Heart left ventricle (tissue), 16 donors: ENCODE measurements around the gene BCL2A1. TPM values are rescaled to one million over a fixed set of nuclear protein-coding genes. Genes with fewer than 3 reads are reported as not detected.
"Not testable (repeated sequence)": the region's sequence is repeated elsewhere in the genome, so short reads cannot be mapped to it uniquely, and the experiment has no call there.

Experiments
- ATAC-seq, 4 donors: fragments of 200-7000 bp; cut with Tn5 transposase; one replicate each; pipeline ENCODE4 v1.9.1; 2020 to 2022; ENCODE audit warnings: moderate library complexity in 4 of 4, mild to moderate bottlenecking in 3 of 4, moderate number of reproducible peaks in 1 of 4
- DNase-seq, 5 donors: peaks; one replicate each; pipeline ENCODE4 v3.0.0-alpha.2; 2020
- H3K27ac ChIP-seq, 12 donors: fragments of 200-600 bp; sonication (generic) in 4 of 12; one replicate each; pipeline versions ENCODE4 v1.5.0 to v1.8.0; 2016 to 2022; ENCODE audit warnings: mild to moderate bottlenecking in 2 of 12
- H3K27me3 ChIP-seq, 9 donors: fragments of 200-600 bp; sonication (generic) in 2 of 9; one replicate each; pipeline versions ENCODE4 v1.5.1 to v1.8.0; 2016 to 2022; ENCODE audit warnings: mild to moderate bottlenecking in 3 of 9
- H3K36me3 ChIP-seq, 9 donors: fragments of 200-600 bp; sonication (generic) in 2 of 9; one replicate each; pipeline versions ENCODE4 v1.5.0 to v1.8.0; 2018 to 2022; ENCODE audit warnings: mild to moderate bottlenecking in 2 of 9
- H3K4me1 ChIP-seq, 12 donors: fragments of 200-600 bp; sonication (generic) in 4 of 12; one replicate each; pipeline versions ENCODE4 v1.5.0 to v1.8.0; 2016 to 2022; ENCODE audit warnings: mild to moderate bottlenecking in 3 of 12
- H3K4me3 ChIP-seq, 12 donors: fragments of 200-600 bp; sonication (generic) in 4 of 12; one replicate each; pipeline versions ENCODE4 v1.5.0 to v1.8.0; 2017 to 2022; ENCODE audit warnings: mild to moderate bottlenecking in 9 of 12, moderate library complexity in 4 of 12
- H3K9me3 ChIP-seq, 12 donors: fragments of 200-600 bp; sonication (generic) in 4 of 12; one replicate each; pipeline versions ENCODE4 v1.5.0 to v1.8.0; 2016 to 2022; ENCODE audit warnings: mild to moderate bottlenecking in 1 of 12
- POLR2A ChIP-seq, 2 donors: fragments of 450-650 bp; IDR thresholded peaks; one replicate each; pipeline ENCODE4 v1.6.1; 2017; ENCODE audit warnings: antibody characterized with exemption in 2 of 2, mild to moderate bottlenecking in 2 of 2, moderate library complexity in 2 of 2
- WGBS, 4 donors: extraction: QIAGEN DNeasy Blood & Tissue Kit in 2 of 4; methylation state at CpG; one replicate each; pipeline versions ENCODE4 v1.1.5 to v1.1.7; 2013 to 2018; 5-methylcytosine and 5-hydroxymethylcytosine counted together
- intact Hi-C, 10 donors: fragments of 100-400 bp; cut with DNase I; formaldehyde crosslinking; loops; one replicate each; pipeline versions ENCODE4 v1.11.1 to v1.14.2; 2022
- polyA plus RNA-seq, 2 donors: library from polyadenylated mRNA; stranded (reverse); fragments of 200-250 nt; gene quantifications; one replicate each; pipeline ENCODE4 v1.2.3, GENCODE V29; 2013
- total RNA-seq, 9 donors: library from RNA; depleted of rRNA in 2 of 9; stranded (reverse); fragments of >200 nt in 2 of 9; fragmentation: NEBNext Ultra II Directional in 3 of 9; extraction: Animal tissue kit (Norgen Biotek cat#: 25700) in 3 of 9; gene quantifications; one replicate each; pipeline versions ENCODE4 v1.1.0 to v1.2.4, GENCODE V29; 2016 to 2023
- TF ChIP-seq, protein P1 (sequence below), 12 donors: fragments of 200-600 bp; sonication (generic) in 4 of 12; IDR thresholded peaks; one replicate each; pipeline versions ENCODE4 v1.5.0 to v1.8.0; 2018 to 2022; ENCODE audit warnings: antibody characterized with exemption in 12 of 12, mild to moderate bottlenecking in 5 of 12
- donor health status: ischemic (EF 13 %, LVEDD 7.1; RV severe dilation, severe dysfunction).
- donor health status: healthy with polysubstance abuse.
- donor health status: DM: no; HTN: yes; CAD: no.
- donor health status: DM: no; HTN: no; CAD: no.
- donor health status: ischemic (EF 25% LVEDD 6.9; RV normal size, moderate dysfunction).
- donor health status: ischemic (EF 25% LVEDD 5.7; RV mildly dilated, moderate dysfunction).
- donor health status: healthy.
- donor health status: DM: yes; HTN: yes; CAD: no.
- donor health status: ischemic (EF 35%, LVEDD 5.7; RV mildly dilated, moderate dysfunction).
- donor health status: nonischemic (EF 11% LVEDD 7.7; RV severe dilation, severe dysfunction).
- donor health status: DM: yes; HTN: yes; CAD: no.
- donor health status: PGD.
- donor health status: ischemic (EF 29% LVEDD 5.4; RV normal size, mild dysfunction).
- donor health status: nonischemic (EF 23%, LVEDD 6.1; RV moderate dilation, normal function).

BCL2A1 gene
- total and polyA plus RNA-seq, 11 donors, result 0.23 to 28.6 (median 0.99) TPM; not detected in 1

GRCh38 chr15:79967298-79968182 is 3.5 kb downstream of the BCL2A1 start:
- H3K9me3 ChIP-seq, result no peaks in the 10 kb centered on the region
- peaks cover 0 to 56% (median 0%) of the 10 kb centered on the region in 12 donors for H3K4me1 ChIP-seq
- 90 to 93% (median 92%) methylated on average over 10 of the region's 10 CpGs for WGBS, 4 donors
- TF ChIP-seq POLR2A (IDR thresholded peaks at IDR 0.05), result no peak
- intact Hi-C loops, result no loop called here
- peak overlapping the region in 1 of 12 donors; percentile 90 for H3K27ac ChIP-seq
- no peaks in the 10 kb centered on the region for H3K27me3 ChIP-seq
- DNase-seq (no peak), ATAC-seq (no peak)
- H3K36me3 ChIP-seq, result no peaks in the 10 kb centered on the region
- H3K4me3 ChIP-seq, result peak overlapping the region in 1 of 12 donors; percentile 62

DNA sequence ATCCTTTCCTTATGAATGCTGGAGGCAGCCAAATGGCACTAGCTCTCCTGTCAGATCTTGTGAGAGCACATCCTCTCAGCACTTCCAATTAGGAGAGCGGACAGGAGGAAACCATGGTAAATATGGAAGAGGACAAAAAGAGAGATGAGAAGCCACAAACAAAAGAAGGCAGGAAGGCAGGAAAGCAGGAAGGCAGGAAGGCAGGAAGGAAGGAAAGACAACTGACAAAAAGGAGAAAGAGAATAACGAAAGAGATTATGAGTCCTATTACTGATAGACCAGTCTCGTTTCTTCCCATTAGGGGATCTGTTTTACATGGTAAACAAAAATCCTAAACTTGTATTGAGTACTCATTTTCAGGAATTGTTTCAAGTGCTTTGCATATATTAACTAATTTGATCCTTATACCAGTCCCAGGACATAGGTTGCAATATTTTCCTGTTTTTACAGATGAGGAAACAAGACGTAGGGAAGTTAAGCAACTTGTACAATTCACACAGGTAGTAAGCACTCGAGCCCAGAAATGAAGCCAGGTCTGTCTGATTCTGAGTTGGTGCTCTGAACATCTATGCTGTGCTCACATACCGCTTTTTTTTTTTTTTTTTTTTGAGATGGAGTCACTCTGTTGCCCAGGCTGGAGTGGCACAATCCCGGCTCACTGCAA is 4.2 kb downstream of the BCL2A1 start:
- peaks cover 0 to 53% (median 0%) of the 10 kb centered on the region in 12 donors for H3K4me1 ChIP-seq
- ATAC-seq (no peak), DNase-seq (no peak)
- no peaks in the 10 kb centered on the region for H3K27me3 ChIP-seq
- H3K4me3 ChIP-seq, result peak overlapping the region in 1 of 12 donors; percentile 62
- H3K9me3 ChIP-seq, result no peaks in the 10 kb centered on the region
- intact Hi-C loops, result no loop called here
- no peak overlapping the region for H3K27ac ChIP-seq
- no peaks in the 10 kb centered on the region for H3K36me3 ChIP-seq
- WGBS, 4 donors, result 69 to 76% (median 73%) methylated on average over 7 of the region's 7 CpGs
- no peak for TF ChIP-seq POLR2A (IDR thresholded peaks at IDR 0.05)
- TF ChIP-seq, protein P1, sequence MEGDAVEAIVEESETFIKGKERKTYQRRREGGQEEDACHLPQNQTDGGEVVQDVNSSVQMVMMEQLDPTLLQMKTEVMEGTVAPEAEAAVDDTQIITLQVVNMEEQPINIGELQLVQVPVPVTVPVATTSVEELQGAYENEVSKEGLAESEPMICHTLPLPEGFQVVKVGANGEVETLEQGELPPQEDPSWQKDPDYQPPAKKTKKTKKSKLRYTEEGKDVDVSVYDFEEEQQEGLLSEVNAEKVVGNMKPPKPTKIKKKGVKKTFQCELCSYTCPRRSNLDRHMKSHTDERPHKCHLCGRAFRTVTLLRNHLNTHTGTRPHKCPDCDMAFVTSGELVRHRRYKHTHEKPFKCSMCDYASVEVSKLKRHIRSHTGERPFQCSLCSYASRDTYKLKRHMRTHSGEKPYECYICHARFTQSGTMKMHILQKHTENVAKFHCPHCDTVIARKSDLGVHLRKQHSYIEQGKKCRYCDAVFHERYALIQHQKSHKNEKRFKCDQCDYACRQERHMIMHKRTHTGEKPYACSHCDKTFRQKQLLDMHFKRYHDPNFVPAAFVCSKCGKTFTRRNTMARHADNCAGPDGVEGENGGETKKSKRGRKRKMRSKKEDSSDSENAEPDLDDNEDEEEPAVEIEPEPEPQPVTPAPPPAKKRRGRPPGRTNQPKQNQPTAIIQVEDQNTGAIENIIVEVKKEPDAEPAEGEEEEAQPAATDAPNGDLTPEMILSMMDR (IDR thresholded peaks at IDR 0.05), result no peak

- WGBS, 4 donors, result 71 to 75% (median 73%) methylated on average over 4 of the region's 4 CpGs
- ATAC-seq, result no peak
Observed at GRCh38 chr15:79965846-79966630, 5.0 kb downstream of the BCL2A1 start.

DNA sequence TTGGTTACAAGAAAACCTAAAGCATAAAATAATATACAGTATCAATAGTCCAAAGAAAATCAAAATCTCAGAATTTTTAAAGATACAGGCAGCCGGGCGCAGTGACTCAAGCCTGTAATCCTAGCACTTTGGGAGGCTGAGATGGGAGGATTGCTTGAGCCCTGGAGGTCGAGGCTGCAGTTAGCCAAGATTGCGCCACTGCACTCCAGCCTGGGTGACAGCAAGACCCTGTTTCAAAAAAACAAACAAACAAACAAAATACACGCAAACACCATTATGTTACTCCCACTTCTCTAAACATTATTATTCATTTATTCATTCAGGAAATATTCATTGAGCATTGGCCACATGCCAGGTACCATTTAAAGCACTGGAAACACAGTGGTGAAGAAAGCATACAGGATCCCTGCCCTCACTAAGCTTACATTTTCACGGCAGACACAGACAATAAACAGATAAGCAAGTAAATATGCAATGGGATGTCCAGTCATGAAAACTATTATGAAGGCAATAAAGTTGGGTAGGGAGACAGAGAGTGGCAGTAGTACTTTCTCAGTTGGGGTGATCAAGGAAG is 6.7 kb downstream of the BCL2A1 start:
- Histone ChIP-seq H3K4me3 (no peak overlapping the region), H3K4me1 (peaks cover 0 to 39% (median 0%) of the 10 kb centered on the region in 12 donors), H3K27me3 (no peaks in the 10 kb centered on the region), H3K27ac (no peak overlapping the region), H3K36me3 (no peaks in the 10 kb centered on the region), H3K9me3 (no peaks in the 10 kb centered on the region)
- intact Hi-C loops, result no loop called here
- DNase-seq, result no peak
- no peak for ATAC-seq
- TF ChIP-seq POLR2A (IDR thresholded peaks at IDR 0.05), result no peak
- WGBS, 4 donors, result 84 to 92% (median 87%) methylated on average over 6 of the region's 6 CpGs

More at GRCh38 chr15:79965846-79966630, 5.0 kb downstream of the BCL2A1 start:
- Histone ChIP-seq H3K4me3 (no peak overlapping the region), H3K27me3 (no peaks in the 10 kb centered on the region), H3K9me3 (no peaks in the 10 kb centered on the region), H3K27ac (no peak overlapping the region), H3K36me3 (no peaks in the 10 kb centered on the region), H3K4me1 (peaks cover 0 to 48% (median 0%) of the 10 kb centered on the region in 12 donors)
- intact Hi-C loops, result no loop called here
- DNase-seq, result no peak
- no peak for TF ChIP-seq POLR2A (IDR thresholded peaks at IDR 0.05)
- TF ChIP-seq, protein P1 (IDR thresholded peaks at IDR 0.05), result no peak

DNA sequence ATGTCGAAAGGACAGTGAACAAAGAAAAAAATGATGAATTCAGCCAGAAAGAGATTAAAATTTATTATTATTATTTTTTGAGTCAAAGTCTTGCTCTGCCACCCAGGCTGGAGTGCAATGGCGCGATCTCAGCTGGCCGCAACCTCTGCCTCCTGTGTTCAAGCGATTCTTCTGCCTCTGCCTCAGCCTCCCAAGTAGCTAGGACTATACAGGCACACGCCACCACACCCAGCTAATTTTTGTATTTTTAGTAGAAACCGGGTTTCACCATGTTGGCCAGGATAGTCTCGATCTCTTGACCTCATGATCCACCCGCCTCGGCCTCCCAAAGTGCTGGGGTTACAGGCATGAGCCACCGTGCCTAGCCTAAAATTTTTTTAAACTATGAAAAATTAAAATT is 8.1 kb downstream of the BCL2A1 start:
- ATAC-seq, intact Hi-C loops, H3K36me3 ChIP-seq, DNase-seq, H3K27me3 ChIP-seq, H3K4me3 ChIP-seq, H3K9me3 ChIP-seq: not testable (repeated sequence)
- Histone ChIP-seq H3K4me1 (peaks cover 0 to 25% (median 0%) of the 10 kb centered on the region in 12 donors), H3K27ac (peak overlapping the region in 1 of 12 donors; percentile 33)
- 92 to 96% (median 94%) methylated on average over 11 of the region's 11 CpGs for WGBS, 4 donors
